ENCODE results near the gene HHLA2.

HHLA2 gene

DNA sequence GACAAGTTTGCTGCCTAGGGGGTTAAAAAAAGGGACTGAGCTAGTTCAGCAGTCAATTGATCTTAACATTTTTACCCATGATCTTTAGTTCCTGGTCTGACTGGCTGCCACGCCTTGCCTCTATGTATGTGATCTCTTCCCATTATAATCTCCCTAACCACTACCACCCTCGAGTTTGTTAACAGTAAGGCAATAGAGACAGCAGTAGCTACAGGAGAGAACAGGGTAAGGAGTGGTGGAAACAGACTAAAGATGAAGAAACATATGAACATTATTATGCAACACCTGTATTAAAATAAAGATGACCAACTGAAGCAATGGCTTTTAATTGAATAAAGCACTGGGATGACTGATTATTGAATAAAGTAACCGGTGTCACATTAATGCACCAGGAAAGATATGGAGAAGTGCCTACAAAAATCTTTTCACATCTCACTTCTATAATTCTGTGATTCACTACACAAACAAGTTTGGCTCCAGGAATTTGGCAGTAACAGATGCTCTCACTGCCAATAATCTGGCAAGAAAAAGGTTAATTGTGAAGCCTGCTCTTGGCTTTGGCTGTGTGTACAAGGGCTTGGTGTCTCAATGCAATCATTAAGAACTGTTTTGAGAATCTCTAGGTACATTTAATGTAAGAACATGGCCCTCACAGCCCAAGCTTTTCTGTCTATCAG, 95.7 kb downstream of the HHLA2 start:
- no peak for DNase-seq (ENCODE audit: low spot score)

DNA sequence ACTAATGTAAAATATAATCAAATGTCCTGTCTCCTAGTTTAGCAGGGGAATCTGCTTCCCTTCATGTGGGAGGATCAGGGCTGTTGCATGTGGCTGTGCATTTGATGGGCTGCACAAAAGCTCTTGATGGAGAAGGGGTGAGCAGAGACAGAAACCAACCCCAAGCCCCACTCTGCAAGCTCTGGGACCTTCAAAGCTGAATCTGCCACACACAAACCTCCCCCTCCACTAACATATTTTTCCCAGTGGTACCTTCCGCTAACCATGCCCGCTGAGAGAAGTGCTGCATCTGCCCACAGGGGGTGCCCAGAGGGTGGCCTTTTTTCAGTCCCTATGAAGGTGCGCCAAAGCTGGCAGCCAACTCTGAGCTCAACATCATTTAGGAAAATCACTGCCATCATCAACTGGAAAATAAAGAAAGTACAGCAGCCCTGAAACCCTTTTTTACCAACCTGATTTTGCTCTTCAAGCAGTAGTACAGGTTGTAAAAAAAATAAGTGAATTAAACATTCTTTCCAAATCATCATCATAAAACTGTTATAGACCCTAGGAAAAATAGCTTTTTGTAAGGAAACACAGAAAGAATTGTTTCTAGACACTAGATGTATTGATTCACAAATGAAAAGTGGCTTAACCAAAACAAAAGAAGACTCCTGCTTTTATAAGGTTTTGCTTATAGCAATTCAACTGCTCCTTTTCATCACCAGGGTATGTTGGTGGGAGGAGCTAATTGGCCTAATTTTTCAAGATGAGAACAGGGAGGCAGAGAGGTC, 97.0 kb downstream of the HHLA2 start:
- DNase-seq (ENCODE audit: low spot score): no peak
- Histone ChIP-seq H3K27ac (no peak overlapping the region), H3K4me3 (no peak overlapping the region)
- TF ChIP-seq, protein P1, sequence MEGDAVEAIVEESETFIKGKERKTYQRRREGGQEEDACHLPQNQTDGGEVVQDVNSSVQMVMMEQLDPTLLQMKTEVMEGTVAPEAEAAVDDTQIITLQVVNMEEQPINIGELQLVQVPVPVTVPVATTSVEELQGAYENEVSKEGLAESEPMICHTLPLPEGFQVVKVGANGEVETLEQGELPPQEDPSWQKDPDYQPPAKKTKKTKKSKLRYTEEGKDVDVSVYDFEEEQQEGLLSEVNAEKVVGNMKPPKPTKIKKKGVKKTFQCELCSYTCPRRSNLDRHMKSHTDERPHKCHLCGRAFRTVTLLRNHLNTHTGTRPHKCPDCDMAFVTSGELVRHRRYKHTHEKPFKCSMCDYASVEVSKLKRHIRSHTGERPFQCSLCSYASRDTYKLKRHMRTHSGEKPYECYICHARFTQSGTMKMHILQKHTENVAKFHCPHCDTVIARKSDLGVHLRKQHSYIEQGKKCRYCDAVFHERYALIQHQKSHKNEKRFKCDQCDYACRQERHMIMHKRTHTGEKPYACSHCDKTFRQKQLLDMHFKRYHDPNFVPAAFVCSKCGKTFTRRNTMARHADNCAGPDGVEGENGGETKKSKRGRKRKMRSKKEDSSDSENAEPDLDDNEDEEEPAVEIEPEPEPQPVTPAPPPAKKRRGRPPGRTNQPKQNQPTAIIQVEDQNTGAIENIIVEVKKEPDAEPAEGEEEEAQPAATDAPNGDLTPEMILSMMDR (IDR thresholded peaks at IDR 0.05): no peak

More for the DNA sequence above, 95.7 kb downstream of the HHLA2 start:
- TF ChIP-seq, protein P1 (IDR thresholded peaks at IDR 0.05): no peak
- H3K27ac ChIP-seq: no peak overlapping the region
- no peak overlapping the region for H3K4me3 ChIP-seq

DNA sequence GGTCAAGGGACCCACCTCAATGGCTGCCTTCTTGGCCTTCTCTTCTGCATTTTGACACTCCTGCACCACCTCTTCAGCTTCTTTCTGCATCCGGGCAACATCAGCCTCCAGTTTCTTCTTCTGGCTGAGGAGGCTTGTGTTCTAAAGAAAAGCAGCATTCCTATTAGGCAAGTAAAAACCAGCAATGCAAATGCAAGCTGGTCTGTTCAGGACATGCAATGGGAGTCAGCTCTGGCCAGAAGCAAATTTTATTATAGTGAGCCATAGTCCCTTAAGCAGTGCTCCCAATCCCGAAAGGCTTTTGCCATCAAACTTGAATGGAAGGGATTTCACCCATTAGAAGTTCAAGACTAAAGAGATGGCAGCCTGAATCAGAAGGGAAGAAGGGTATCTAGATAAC, 97.7 kb downstream of the HHLA2 start:
- Histone ChIP-seq H3K4me3 (no peak overlapping the region), H3K27ac (no peak overlapping the region)
- TF ChIP-seq, protein P1 (IDR thresholded peaks at IDR 0.05): no peak
- no peak for DNase-seq (ENCODE audit: low spot score)

DNA sequence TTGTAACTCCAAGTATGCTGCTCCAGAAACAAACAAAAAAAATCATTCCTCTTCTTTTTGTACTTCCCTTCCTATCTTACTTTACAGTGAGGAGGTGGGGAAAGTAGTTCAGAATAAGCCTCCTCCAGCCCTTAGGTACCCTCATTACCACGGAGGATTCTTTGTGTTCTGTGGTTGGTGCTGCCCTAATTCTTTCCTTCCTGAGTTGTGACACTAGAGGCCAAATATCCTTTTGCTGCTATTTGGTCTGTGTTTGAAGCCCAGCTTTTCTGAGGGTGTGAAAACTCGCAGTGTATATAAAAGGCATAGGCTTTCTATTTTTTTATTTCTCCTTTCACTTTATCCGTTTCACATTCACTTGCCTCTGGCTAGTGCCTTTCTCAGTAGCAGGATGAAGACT, 98.2 kb downstream of the HHLA2 start:
- no peak for DNase-seq (ENCODE audit: low spot score)
- no peak overlapping the region for H3K27ac ChIP-seq
- TF ChIP-seq, protein P1 (IDR thresholded peaks at IDR 0.05): no peak
- no peak overlapping the region for H3K4me3 ChIP-seq

DNA sequence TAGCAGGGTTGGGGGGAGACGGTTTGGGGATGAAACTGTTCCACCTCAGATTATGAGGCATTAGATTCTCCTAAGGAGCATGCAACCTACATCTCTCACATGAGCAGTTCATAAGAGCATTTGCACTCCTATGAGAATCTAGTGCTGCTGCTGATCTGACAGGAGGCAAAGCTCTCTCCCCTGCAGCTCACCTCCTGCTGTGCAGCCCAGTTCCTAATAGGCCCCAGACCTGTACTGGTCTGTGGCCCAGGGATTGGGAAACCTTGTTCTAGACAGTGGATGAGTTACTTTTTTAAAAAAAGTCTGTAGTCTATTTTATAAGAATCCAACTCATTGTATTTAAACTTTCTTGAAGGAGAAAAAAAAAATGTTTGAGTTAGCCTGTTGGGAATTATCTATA, 100.0 kb downstream of the HHLA2 start:
- no peak overlapping the region for H3K4me3 ChIP-seq
- TF ChIP-seq, protein P1 (IDR thresholded peaks at IDR 0.05): no peak
- no peak for DNase-seq (ENCODE audit: low spot score)
- no peak overlapping the region for H3K27ac ChIP-seq

DNA sequence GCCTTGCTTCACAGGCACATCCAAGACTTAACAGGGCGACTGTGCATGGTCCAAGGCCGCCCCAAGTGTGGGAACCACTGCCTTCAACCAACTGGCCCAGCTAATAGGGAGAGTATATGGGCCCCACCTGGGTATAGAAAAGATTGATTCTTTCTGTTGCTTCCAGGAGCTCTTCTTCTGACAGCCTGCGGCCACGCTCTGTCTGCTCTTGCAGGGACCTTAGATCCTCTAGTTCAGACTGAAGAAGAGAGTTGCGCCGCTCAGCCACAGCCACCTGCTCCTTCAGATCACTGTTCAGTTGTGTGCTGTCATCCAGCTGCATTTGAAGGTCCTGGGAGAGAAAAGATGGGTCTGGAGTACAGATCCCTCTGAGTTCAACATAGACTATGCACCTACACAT, 102.2 kb downstream of the HHLA2 start:
- no peak for DNase-seq (ENCODE audit: low spot score)
- H3K4me3 ChIP-seq: no peak overlapping the region
- no peak overlapping the region for H3K27ac ChIP-seq
- TF ChIP-seq, protein P1 (IDR thresholded peaks at IDR 0.05): no peak

DNA sequence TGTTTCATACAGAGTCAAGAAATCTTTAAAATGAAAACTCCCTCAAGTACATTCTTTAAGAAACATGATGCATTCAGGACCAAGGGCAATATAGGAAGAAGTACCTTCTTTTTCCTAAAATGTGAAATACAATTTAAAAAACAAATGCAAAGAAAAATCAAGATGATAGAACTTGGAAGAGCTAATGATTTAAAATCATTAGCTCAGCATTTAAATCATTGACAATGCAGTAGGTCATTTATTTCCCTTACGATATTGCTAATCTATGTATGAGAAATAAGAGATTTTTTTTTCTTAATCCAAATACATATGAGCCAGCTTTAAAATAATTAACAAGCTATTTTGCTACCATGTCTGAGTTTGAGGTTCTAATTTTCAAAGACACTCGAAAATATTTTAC, 105.5 kb downstream of the HHLA2 start:
- Histone ChIP-seq H3K4me3 (no peak overlapping the region), H3K27ac (no peak overlapping the region)
- no peak for DNase-seq (ENCODE audit: low spot score)
- TF ChIP-seq, protein P1 (IDR thresholded peaks at IDR 0.05): no peak

All from coronary artery (tissue), 2 donors.